ENCODE data around the gene KCNMB2. TPM values are rescaled to one million over a fixed set of nuclear protein-coding genes. Genes with fewer than 3 reads are reported as not detected.

Gene KCNMB2
- polyA plus RNA-seq, 3 donors = not detected

- H3K4me3 Mint-ChIP-seq = no peak overlapping the region
- H3K4me1 Mint-ChIP-seq = no peaks in the 10 kb centered on the region
- Histone ChIP-seq H3K27ac (ENCODE audit: low read depth in 1 of 2, low read length in 2 of 2) (no peak overlapping the region), H4K20me1 (ENCODE audit: insufficient read depth, low read length) (no peaks in the 10 kb centered on the region), H2AFZ (ENCODE audit: insufficient read depth, low read depth, low read length, poor library complexity, severe bottlenecking) (no peak overlapping the region), H3K9ac (ENCODE audit: insufficient read depth, low read length, poor library complexity, severe bottlenecking) (no peak overlapping the region), H3K27me3 (ENCODE audit: control insufficient read depth in 2 of 2, insufficient read depth in 2 of 2, low read length in 2 of 2) (no peaks in the 10 kb centered on the region), H3K9me3 (replicated peaks in 1 of 2; ENCODE audit: control insufficient read depth in 1 of 2, insufficient read depth in 1 of 2, low read length in 2 of 2) (no peaks in the 10 kb centered on the region), H3K79me2 (ENCODE audit: insufficient read depth, low read length) (no peaks in the 10 kb centered on the region), H3K4me1 (ENCODE audit: control insufficient read depth in 1 of 2, insufficient read depth in 2 of 2, low read length in 2 of 2) (no peaks in the 10 kb centered on the region), H3K4me3 (replicated peaks in 1 of 3; ENCODE audit: low read depth in 2 of 3, low read length in 3 of 3) (no peak overlapping the region), H3K4me2 (replicated peaks; ENCODE audit: extremely low read depth, low read length, poor library complexity, severe bottlenecking) (no peak overlapping the region), H3K36me3 (replicated peaks in 1 of 2; ENCODE audit: control insufficient read depth in 1 of 2, insufficient read depth in 2 of 2, low read length in 2 of 2) (no peaks in the 10 kb centered on the region)
- DNase-seq = no peak
- TF ChIP-seq, protein P1, sequence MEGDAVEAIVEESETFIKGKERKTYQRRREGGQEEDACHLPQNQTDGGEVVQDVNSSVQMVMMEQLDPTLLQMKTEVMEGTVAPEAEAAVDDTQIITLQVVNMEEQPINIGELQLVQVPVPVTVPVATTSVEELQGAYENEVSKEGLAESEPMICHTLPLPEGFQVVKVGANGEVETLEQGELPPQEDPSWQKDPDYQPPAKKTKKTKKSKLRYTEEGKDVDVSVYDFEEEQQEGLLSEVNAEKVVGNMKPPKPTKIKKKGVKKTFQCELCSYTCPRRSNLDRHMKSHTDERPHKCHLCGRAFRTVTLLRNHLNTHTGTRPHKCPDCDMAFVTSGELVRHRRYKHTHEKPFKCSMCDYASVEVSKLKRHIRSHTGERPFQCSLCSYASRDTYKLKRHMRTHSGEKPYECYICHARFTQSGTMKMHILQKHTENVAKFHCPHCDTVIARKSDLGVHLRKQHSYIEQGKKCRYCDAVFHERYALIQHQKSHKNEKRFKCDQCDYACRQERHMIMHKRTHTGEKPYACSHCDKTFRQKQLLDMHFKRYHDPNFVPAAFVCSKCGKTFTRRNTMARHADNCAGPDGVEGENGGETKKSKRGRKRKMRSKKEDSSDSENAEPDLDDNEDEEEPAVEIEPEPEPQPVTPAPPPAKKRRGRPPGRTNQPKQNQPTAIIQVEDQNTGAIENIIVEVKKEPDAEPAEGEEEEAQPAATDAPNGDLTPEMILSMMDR (IDR thresholded peaks at IDR 0.05) = no peak
- H3K9me3 Mint-ChIP-seq = peaks cover 0 to 7% (median 3%) of the 10 kb centered on the region in 7 donors
- no peaks in the 10 kb centered on the region for H3K36me3 Mint-ChIP-seq
- peaks cover 0 to 3% (median 2%) of the 10 kb centered on the region in 3 donors for H3K27me3 Mint-ChIP-seq (ENCODE audit: low read depth in 3 of 3)
- WGBS (ENCODE audit: insufficient coverage) = 77% methylated on average over 2 of the region's 3 CpGs
- intact Hi-C loops (cut with micrococcal nuclease) = no loop called here
- H3K27ac Mint-ChIP-seq = no peak overlapping the region
Measured at GRCh38 chr3:178560759-178561158, 24.5 kb downstream of the KCNMB2 start.

GRCh38 chr3:178561239-178561638, 25.0 kb downstream of the KCNMB2 start:
- Mint-ChIP-seq H3K4me3 (no peak overlapping the region), H3K36me3 (no peaks in the 10 kb centered on the region), H3K27ac (no peak overlapping the region), H3K4me1 (no peaks in the 10 kb centered on the region), H3K27me3 (ENCODE audit: low read depth in 3 of 3) (peaks cover 0 to 3% (median 2%) of the 10 kb centered on the region in 3 donors), H3K9me3 (peaks cover 0 to 7% (median 3%) of the 10 kb centered on the region in 7 donors)
- H3K27ac ChIP-seq (ENCODE audit: low read depth in 1 of 2, low read length in 2 of 2) = no peak overlapping the region
- H3K4me2 ChIP-seq (replicated peaks; ENCODE audit: extremely low read depth, low read length, poor library complexity, severe bottlenecking) = no peak overlapping the region
- no peak overlapping the region for H3K4me3 ChIP-seq (replicated peaks in 1 of 3; ENCODE audit: low read depth in 2 of 3, low read length in 3 of 3)
- intact Hi-C loops (cut with micrococcal nuclease) = no loop called here
- no peaks in the 10 kb centered on the region for H3K36me3 ChIP-seq (replicated peaks in 1 of 2; ENCODE audit: control insufficient read depth in 1 of 2, insufficient read depth in 2 of 2, low read length in 2 of 2)
- no peak for DNase-seq
- H3K27me3 ChIP-seq (ENCODE audit: control insufficient read depth in 2 of 2, insufficient read depth in 2 of 2, low read length in 2 of 2) = no peaks in the 10 kb centered on the region
- H4K20me1 ChIP-seq (ENCODE audit: insufficient read depth, low read length) = no peaks in the 10 kb centered on the region
- no peak overlapping the region for H2AFZ ChIP-seq (ENCODE audit: insufficient read depth, low read depth, low read length, poor library complexity, severe bottlenecking)
- H3K9ac ChIP-seq (ENCODE audit: insufficient read depth, low read length, poor library complexity, severe bottlenecking) = no peak overlapping the region
- no CpG with 5 or more reads among the region's 4 CpGs for WGBS (ENCODE audit: insufficient coverage)
- no peaks in the 10 kb centered on the region for H3K4me1 ChIP-seq (ENCODE audit: control insufficient read depth in 1 of 2, insufficient read depth in 2 of 2, low read length in 2 of 2)
- no peaks in the 10 kb centered on the region for H3K79me2 ChIP-seq (ENCODE audit: insufficient read depth, low read length)
- H3K9me3 ChIP-seq (replicated peaks in 1 of 2; ENCODE audit: control insufficient read depth in 1 of 2, insufficient read depth in 1 of 2, low read length in 2 of 2) = no peaks in the 10 kb centered on the region
- TF ChIP-seq, protein P1 (IDR thresholded peaks at IDR 0.05) = no peak
